ENCODE measurements around the gene FBXL16. TPM values are rescaled to one million over a fixed set of nuclear protein-coding genes. Genes with fewer than 3 reads are reported as not detected.

The FBXL16 gene
- total and polyA plus RNA-seq, 2 experiments from 2014 or later: 0.07 to 0.28 TPM

DNA sequence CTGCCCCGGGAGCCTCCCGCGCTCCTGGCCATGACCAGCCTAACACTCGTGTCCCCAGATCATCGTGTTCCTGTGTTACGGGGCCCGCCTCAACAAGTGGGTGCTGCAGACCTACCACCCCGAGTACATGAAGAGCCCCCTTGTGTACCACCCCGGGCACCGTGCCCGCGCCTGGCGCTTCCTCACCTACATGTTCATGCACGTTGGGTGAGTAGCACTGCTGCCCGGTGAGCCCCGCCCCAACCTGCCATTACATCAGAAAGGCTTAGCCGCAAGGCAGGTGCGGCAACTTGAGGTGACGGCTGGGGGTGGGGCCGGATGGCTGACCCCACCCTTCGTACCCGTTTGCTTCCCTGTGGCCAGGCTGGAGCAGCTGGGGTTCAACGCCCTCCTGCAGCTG, 28.7 kb downstream of the FBXL16 start:
- WGBS (ENCODE audit: low lambda C conversion rate, missing lambda C conversion rate): 95% methylated on average over 16 of the region's 23 CpGs
- no peak overlapping the region for H3K4me2 ChIP-seq

DNA sequence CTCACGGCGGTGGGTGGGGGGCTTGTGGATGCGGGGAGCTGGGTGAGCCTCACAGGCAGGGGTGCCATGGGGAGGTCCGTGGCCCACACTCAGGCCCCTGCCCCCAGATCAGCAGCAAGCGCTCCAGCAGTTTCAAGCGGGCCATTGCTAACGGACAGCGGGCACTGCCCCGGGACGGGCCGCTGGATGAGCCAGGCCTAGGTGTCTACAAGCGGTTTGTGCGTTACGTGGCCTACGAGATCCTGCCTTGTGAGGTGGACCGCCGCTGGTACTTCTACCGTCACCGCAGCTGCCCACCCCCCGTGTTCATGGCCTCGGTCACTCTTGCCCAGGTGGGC, 29.1 kb downstream of the FBXL16 start:
- H3K36me3 ChIP-seq (replicated peaks; ENCODE audit: insufficient read depth, low read depth): no peaks in the 10 kb centered on the region
- no peak overlapping the region for H3K4me2 ChIP-seq
- H3K4me1 ChIP-seq (ENCODE audit: insufficient read depth): peaks cover 27% of the 10 kb centered on the region
- H3K79me2 ChIP-seq: peaks cover 9% of the 10 kb centered on the region
- no peaks in the 10 kb centered on the region for H3K9me2 ChIP-seq (replicated peaks; ENCODE audit: insufficient read depth)
- no peaks in the 10 kb centered on the region for H3K27me3 ChIP-seq
- no peak overlapping the region for H3K27ac ChIP-seq
- 97% methylated on average over 19 of the region's 21 CpGs for WGBS (ENCODE audit: low lambda C conversion rate, missing lambda C conversion rate)
- TF ChIP-seq, protein P1, sequence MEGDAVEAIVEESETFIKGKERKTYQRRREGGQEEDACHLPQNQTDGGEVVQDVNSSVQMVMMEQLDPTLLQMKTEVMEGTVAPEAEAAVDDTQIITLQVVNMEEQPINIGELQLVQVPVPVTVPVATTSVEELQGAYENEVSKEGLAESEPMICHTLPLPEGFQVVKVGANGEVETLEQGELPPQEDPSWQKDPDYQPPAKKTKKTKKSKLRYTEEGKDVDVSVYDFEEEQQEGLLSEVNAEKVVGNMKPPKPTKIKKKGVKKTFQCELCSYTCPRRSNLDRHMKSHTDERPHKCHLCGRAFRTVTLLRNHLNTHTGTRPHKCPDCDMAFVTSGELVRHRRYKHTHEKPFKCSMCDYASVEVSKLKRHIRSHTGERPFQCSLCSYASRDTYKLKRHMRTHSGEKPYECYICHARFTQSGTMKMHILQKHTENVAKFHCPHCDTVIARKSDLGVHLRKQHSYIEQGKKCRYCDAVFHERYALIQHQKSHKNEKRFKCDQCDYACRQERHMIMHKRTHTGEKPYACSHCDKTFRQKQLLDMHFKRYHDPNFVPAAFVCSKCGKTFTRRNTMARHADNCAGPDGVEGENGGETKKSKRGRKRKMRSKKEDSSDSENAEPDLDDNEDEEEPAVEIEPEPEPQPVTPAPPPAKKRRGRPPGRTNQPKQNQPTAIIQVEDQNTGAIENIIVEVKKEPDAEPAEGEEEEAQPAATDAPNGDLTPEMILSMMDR (IDR thresholded peaks at IDR 0.05; ENCODE audit: poor library complexity): no peak
- no peak for TF ChIP-seq EZH2 (IDR thresholded peaks at IDR 0.05; ENCODE audit: borderline replicate concordance)
- no peak for TF ChIP-seq EZH2phosphoT487 (IDR thresholded peaks at IDR 0.05; ENCODE audit: low read depth, severe bottlenecking, unreplicated experiment)
- H3K4me3 ChIP-seq: no peak overlapping the region
- no peak for DNase-seq (ENCODE audit: low spot score)
- peaks cover 11% of the 10 kb centered on the region for H4K20me1 ChIP-seq (ENCODE audit: insufficient read depth, poor library complexity, severe bottlenecking)
- no peak overlapping the region for H2AFZ ChIP-seq
- no peaks in the 10 kb centered on the region for H3K9me3 ChIP-seq (ENCODE audit: low read depth)

More for the DNA sequence above, 28.7 kb downstream of the FBXL16 start:
- Histone ChIP-seq H3K9me2 (replicated peaks; ENCODE audit: insufficient read depth) (no peaks in the 10 kb centered on the region), H3K79me2 (peaks cover 13% of the 10 kb centered on the region), H3K9me3 (ENCODE audit: low read depth) (no peaks in the 10 kb centered on the region), H3K36me3 (replicated peaks; ENCODE audit: insufficient read depth, low read depth) (no peaks in the 10 kb centered on the region), H3K4me3 (no peak overlapping the region), H2AFZ (no peak overlapping the region), H4K20me1 (ENCODE audit: insufficient read depth, poor library complexity, severe bottlenecking) (peaks cover 14% of the 10 kb centered on the region), H3K4me1 (ENCODE audit: insufficient read depth) (peaks cover 30% of the 10 kb centered on the region), H3K27me3 (no peaks in the 10 kb centered on the region), H3K27ac (no peak overlapping the region)
- TF ChIP-seq, protein P1 (IDR thresholded peaks at IDR 0.05; ENCODE audit: poor library complexity): no peak
- no peak for TF ChIP-seq EZH2 (IDR thresholded peaks at IDR 0.05; ENCODE audit: borderline replicate concordance)
- no peak for TF ChIP-seq EZH2phosphoT487 (IDR thresholded peaks at IDR 0.05; ENCODE audit: low read depth, severe bottlenecking, unreplicated experiment)
- DNase-seq (ENCODE audit: low spot score): no peak

DNA sequence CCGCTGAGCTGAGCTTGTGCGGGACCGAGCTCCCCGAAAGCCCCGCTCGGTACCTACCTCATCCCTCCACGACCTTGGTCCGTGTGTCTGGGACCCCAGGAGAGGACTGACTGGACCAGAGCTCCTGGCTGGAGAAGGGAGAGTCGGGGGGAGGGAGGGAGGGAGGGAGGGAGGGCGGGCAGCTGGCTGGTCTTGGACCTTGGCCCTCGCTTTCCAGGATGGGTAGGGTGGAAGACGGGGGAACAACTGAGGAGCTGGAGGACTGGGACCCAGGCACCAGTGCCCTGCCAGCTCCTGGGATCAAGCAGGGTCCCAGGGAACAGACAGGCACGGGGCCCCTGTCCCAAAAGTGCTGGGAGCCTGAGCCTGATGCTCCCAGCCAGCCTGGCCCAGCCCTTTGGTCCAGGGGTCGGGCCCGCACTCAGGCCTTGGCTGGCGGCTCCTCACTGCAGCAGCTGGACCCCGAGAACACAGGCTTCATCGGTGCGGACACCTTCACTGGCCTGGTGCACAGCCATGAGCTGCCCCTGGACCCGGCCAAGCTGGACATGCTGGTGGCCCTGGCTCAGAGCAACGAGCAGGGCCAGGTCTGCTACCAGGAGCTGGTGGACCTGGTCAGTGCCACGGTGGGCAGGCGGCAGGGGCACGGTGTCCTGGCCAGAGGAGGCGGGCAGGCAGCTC, 29.6 kb downstream of the FBXL16 start:
- 67% methylated on average over 19 of the region's 25 CpGs for WGBS (ENCODE audit: low lambda C conversion rate, missing lambda C conversion rate)
- Histone ChIP-seq H3K4me3 (no peak overlapping the region), H3K4me1 (ENCODE audit: insufficient read depth) (peaks cover 22% of the 10 kb centered on the region), H4K20me1 (ENCODE audit: insufficient read depth, poor library complexity, severe bottlenecking) (peaks cover 5% of the 10 kb centered on the region), H3K27ac (no peak overlapping the region), H3K79me2 (peaks cover 4% of the 10 kb centered on the region), H3K27me3 (no peaks in the 10 kb centered on the region), H2AFZ (no peak overlapping the region), H3K9me3 (ENCODE audit: low read depth) (no peaks in the 10 kb centered on the region), H3K9me2 (replicated peaks; ENCODE audit: insufficient read depth) (no peaks in the 10 kb centered on the region), H3K4me2 (peak overlapping the region; percentile 94), H3K36me3 (replicated peaks; ENCODE audit: insufficient read depth, low read depth) (no peaks in the 10 kb centered on the region)
- DNase-seq (ENCODE audit: low spot score): peak; percentile 53
- TF ChIP-seq EZH2phosphoT487 (IDR thresholded peaks at IDR 0.05; ENCODE audit: low read depth, severe bottlenecking, unreplicated experiment) (no peak), EZH2 (IDR thresholded peaks at IDR 0.05; ENCODE audit: borderline replicate concordance) (no peak)
- TF ChIP-seq, protein P1 (IDR thresholded peaks at IDR 0.05; ENCODE audit: poor library complexity): no peak
